Stomach (tissue), 4 donors: ENCODE data around the gene HNRNPK.

ENCODE experiments used
- CTCF ChIP-seq, 7 experiments: fragments of 450-650 bp in 4 of 7; fragments of 200-600 bp in 3 of 7; sonication (generic) in 3 of 7; IDR thresholded peaks; one replicate each; pipeline ENCODE4 v1.5.1; 2016 to 2019; ENCODE audit warnings: antibody characterized with exemption in 7 of 7, control low read depth in 2 of 7, mild to moderate bottlenecking in 1 of 7
- EP300 ChIP-seq: sonication (generic); formaldehyde crosslinking; IDR thresholded peaks from one replicate; pipeline ENCODE4 v1.6.1; 2017; ENCODE audit warnings: antibody characterized with exemption

DNA sequence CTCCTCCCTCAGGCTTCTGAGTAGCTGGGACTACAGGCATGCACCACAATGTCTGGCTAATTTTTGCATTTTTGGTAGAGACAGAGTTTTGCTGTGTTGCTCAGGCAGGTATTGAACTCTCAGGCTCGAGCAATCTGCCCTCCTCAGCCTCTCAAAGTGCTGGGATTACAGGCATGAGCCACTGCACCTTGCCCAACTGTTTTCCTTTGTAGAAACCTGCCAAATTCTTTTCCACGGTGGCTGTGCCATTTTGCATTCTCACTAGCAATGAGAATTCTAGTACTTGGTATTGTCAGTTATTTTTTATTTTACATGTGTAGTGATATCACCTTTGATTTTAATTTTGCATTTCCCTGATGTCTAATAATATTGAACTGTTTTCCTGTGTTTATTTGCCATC, 8.4 kb upstream of the HNRNPK start:
- TF ChIP-seq EP300 (no peak), CTCF (IDR thresholded peaks at IDR 0.05) (no peak)
